HL-60/S4 treated with retinoic acid at 250 ng/mL for 4 days and 3 days (cell line): Measurements from ENCODE around the gene MARCHF7.
"Not testable (repeated sequence)": the region's sequence is repeated elsewhere in the genome, so short reads cannot be mapped to it uniquely, and the experiment has no call there.

Source experiments
- in situ Hi-C: fragments of 300-500 bp; cut with MboI; formaldehyde crosslinking; loops from 2 replicates; pipeline ENCODE4 v1.7.0; 2022; ENCODE audit warnings: low sequenced_read_pairs

Gene MARCHF7

GRCh38 chr2:159712143-159712928, at the start of gene MARCHF7:
Gene MARCHF7 (plus strand): TSS chr2:159712506. CDS start chr2:159729023, 16,517 bp downstream.
- in situ Hi-C loops, result no loop called here

DNA sequence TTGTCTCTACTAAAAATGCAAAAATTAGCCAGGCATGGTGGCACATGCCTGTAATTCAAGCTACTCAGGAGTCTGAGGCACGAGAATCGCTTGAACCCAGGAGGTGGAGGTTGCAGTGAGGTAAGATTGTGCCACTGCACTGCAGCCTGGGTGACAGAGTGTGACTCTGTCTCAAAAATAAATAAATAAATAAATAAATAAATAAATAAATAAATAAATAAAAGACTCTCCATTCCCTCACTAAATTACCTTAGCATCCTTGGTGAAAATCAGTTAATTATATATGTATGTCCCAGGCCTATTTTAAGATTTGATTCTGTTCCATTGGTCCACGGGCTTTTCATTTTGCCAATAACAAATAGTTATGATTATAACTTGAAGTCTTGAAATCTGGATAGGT, 44.9 kb upstream of the MARCHF7 start:
- in situ Hi-C loops, result not testable (repeated sequence)

- in situ Hi-C loops, result no loop called here
Measured at GRCh38 chr2:159671047-159671446, 41.3 kb upstream of the MARCHF7 start.

DNA sequence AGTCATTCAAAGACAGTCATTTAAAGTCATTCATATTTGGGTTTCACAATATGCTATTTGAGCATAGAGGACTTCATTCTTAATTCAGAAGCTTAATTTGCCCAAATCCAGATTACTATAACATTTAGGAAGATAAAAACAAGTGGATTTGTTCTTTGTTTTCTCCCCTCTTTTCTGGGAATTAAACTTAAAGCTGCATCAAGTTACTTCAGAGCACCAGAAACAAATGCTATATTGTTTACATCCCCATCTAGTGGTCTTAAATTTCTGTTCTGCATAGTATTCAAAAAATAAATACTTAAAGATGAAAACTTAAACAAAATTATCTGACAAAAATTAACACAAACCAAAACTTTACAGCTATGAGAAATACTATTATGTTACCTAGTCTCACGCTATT, 34.7 kb upstream of the MARCHF7 start:
- in situ Hi-C loops, result no loop called here

DNA sequence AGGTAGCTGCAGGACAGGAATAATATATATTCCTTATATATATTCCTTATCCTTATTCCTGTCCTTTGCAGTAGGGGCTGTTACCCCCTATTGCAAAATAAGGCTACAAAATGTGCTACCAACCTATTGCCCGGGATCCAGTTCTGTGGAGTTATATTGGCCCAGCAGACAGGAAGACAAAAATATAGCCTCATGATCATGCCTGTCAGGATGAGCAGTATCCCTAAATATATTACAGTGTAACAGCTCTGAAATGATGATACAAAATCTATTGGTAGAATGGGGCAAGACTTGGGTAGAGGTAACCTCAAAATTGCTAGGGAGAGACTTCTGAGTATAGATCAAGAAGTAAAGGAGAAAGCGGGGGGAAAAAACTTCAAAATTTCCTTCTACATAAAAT, 31.6 kb upstream of the MARCHF7 start:
- in situ Hi-C loops, result no loop called here

DNA sequence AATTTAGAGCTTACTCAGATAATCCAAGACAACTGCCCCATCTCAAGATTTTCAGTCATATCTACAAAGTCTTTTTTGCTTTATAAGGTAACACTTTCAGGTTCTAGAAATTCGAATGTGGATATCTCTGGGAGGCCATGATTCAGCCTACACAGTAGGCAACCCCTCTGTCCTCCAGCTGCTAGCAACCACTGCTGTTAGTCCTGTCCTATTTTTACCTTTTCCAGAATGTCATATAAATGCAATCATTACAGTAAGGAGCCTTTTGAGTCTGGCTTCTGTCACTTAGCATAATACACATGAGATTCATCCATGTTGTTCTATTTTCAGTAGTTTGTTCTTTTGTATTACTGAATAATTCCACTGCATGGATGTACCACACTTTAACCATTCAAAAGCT, 28.5 kb upstream of the MARCHF7 start:
- in situ Hi-C loops, result no loop called here

GRCh38 chr2:159684796-159685195, 27.5 kb upstream of the MARCHF7 start:
- in situ Hi-C loops, result no loop called here

DNA sequence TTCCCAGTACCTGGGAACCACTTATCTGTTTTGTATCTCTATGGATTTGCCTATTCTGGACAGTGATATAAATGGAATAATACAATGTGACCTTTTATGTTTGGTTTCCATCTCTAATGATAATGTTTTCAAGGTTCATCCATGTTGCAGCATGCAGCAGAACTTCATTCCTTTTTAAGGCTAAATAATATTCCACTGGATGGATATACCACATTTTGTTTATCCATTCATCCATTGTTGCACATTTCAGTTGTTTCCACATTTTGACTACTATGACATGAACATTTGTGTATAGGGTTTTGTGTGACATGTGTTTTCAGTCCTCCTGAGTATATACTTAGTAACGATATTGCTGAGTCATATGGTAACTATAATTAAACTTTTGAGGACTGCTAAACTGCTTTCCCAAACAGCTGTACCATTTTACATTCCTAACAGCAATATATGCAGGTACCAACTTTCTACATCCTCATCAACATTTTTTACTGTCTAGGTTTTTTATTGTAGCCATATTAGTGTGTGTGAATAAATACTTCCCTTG, 17.7 kb upstream of the MARCHF7 start:
- in situ Hi-C loops, result no loop called here

- in situ Hi-C loops, result no loop called here
Measured at GRCh38 chr2:159695795-159696448, 16.4 kb upstream of the MARCHF7 start.

- in situ Hi-C loops, result no loop called here
Measured at GRCh38 chr2:159703491-159703890, 8.8 kb upstream of the MARCHF7 start.

DNA sequence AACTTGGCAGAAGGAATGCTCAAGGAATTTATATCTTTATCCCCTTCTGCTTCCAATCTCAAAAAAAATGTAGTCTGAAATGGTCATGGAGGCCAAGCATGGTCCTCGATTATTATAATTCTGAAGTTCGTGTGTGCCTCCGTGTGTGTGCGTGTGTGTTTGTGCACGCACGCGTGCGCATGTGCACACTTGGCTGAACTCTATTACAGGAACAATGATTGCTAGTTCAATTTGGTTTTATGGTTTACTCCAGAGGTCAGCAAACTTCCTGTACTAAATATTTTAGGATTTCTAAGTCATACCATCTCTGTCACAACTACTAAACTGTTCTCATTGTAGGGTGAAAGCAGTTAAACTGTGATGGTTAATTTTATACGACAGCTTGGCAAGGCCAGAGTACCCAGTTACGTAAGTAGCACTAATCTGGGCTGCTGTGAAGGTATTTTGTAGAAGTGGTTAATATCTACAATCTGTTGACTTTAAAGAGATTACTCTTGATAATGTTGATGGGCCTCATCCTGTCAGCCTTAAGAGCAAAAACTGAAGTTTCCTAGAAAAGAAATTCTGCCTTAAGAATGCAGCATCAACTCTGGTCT, 5.8 kb upstream of the MARCHF7 start:
- in situ Hi-C loops, result no loop called here

DNA sequence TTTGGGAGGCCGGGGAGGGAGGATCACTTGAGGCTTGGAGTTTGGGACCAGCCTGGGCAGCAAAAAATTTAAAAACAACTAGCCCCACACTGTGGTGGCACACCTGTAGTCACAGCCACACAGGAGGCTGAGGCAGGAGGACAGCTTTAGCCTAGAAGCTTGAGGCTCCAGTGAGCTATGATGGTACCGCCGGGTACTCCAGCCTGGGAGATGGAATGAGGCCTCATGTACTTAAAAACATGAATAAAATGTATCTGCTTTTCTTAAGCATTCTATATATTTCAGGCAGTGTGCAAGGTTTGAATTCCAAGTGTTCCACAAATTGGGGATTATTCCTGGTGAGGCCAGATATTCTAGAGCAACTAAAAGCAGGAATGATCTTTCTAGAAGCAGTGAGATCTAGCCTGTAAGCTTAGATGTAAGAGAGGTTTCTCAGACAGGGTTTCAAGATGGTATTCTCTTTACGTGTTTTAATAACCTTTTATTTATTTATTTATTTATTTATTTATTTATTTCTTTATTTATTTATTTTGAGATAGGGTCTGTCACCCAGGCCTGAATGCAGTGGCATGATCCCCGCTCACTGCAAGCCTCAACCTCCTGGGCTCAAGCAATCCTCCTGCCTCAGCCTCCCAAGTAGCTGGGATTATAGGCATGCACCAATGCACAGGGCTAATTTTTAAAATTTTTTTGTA, 4.1 kb upstream of the MARCHF7 start:
- in situ Hi-C loops, result no loop called here

DNA sequence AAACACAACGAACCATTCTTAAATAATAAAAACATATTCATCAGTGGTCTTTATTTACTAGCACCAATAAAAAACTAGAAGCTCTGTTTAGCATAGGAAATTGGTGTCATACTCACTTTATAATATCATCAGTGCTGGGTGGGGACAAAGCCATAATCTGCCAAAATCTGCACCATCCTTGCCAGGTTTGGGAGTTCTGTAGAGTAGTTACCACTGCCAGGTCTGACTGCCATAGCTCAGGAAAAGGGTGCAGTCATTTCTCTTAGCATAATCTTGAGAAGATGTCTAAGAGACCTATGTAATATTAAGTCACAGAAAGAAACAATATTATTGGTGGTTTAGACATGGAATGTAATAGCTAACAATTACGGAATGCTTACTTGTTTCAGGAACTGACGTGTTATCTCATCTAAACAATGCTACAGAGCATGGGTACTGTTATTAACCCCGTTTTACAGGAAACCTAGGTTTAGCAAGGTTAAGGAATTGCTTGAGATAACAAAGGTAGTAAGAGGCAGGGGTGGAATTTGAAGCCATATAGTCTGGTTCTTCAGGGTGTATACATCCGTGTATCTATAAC, 1.6 kb upstream of the MARCHF7 start:
- in situ Hi-C loops, result no loop called here

- in situ Hi-C loops, result no loop called here
Measured at GRCh38 chr2:159711562-159712142, 654 bp upstream of the MARCHF7 start.

DNA sequence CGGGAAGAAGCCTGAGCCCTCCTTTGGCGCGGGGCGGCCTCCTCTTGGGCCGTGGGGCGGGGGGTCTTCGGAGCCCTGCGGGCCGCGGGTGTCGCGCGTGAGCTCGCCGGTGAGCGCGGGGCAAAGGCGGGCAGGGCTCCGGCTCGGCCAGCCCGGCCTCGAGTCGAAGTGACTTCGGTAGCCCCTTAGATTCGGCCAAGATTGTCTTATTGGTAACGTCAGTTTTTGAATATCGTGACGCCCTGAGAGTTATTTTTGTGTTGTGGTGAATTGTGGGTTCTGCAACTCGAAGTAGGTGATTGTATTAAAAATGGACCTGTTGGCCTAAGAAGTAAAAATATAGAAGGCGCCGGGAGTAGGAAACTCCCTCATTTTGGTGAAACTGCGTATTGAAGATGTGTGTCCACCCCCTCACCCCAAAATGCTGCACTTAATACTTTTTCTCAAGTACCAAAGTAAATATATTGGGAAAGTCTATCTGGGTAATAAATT, 669 bp downstream of the MARCHF7 start:
- in situ Hi-C loops, result no loop called here

DNA sequence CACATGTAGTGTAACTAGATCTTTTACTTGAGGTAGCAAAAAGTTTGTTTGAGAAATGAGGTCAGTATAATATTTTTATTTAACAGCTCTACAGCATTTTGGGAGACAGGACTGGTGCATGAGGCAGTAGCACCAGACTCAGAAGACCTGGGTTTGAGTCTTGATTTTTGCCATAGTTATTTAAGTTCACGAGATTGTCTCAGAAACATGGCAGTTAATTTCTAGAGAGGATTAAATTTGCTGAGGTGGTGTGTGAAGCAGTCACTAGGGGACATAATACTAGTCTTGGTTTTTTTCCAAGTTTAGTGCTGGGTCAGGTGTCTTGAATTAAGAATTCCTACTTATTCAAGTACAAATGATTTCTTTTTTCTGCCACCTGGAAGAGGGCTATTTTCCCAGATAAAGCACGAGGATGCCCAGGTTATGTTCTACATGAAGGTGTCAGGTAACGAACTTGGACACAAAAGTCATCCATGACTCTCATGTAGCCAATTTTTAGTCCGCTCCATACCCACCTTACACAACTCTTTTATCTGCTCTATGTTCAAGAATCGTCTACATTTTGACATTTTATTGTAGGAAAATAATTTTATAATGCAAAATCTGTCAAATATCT, 1.4 kb downstream of the MARCHF7 start:
- in situ Hi-C loops, result no loop called here

GRCh38 chr2:159714247-159714930, 2.1 kb downstream of the MARCHF7 start:
- in situ Hi-C loops, result no loop called here

DNA sequence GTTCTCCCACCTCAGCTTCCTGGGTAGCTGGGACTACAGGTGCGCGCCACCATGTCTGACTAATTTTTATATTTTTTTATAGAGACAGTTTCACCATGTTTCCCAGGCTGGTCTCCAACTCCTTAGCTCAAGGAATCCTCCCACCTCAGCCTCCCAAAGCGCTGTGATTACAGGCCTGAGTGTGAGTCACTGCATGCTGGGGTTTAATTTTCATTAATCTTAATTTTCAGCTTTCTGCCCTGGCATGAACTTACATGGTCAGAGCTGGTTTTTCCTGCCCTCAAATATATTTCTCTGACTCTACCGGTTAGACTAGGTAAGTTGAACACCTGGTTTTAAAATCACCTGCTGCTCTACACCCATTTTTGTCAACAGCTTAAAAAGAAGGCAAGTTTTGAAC, 3.1 kb downstream of the MARCHF7 start:
- in situ Hi-C loops, result no loop called here

GRCh38 chr2:159716409-159716808, 4.1 kb downstream of the MARCHF7 start:
- in situ Hi-C loops, result not testable (repeated sequence)
